IPS DF 4.7 (cell line): ENCODE data around the gene KIAA0408.
"Not testable (repeated sequence)": the region's sequence is repeated elsewhere in the genome, so short reads cannot be mapped to it uniquely, and the experiment has no call there.

Experiments
- DNase-seq: peaks from one replicate; pipeline ENCODE4 v3.0.0-alpha.2; 2013; ENCODE audit warnings: low spot score; ENCODE audit errors: extremely low read depth

The KIAA0408 gene

GRCh38 chr6:127464161-127464880 lies 5.1 kb upstream of the KIAA0408 start:
- DNase-seq = no peak

GRCh38 chr6:127463056-127463455 lies 3.9 kb upstream of the KIAA0408 start:
- no peak for DNase-seq

GRCh38 chr6:127462376-127462775 lies 3.2 kb upstream of the KIAA0408 start:
- DNase-seq = no peak

GRCh38 chr6:127460465-127460864 lies 1.3 kb upstream of the KIAA0408 start:
- DNase-seq = no peak

GRCh38 chr6:127458817-127459216 lies 372 bp downstream of the KIAA0408 start:
- no peak for DNase-seq

GRCh38 chr6:127458222-127458621 lies 967 bp downstream of the KIAA0408 start:
- DNase-seq = no peak

- DNase-seq = no peak
Observed at GRCh38 chr6:127457456-127458064, 1.6 kb downstream of the KIAA0408 start.

- no peak for DNase-seq
Observed at GRCh38 chr6:127456465-127456864, 2.7 kb downstream of the KIAA0408 start.

GRCh38 chr6:127453845-127454619 lies 5.2 kb downstream of the KIAA0408 start:
- DNase-seq = no peak

- no peak for DNase-seq
Observed at GRCh38 chr6:127452803-127453202, 6.4 kb downstream of the KIAA0408 start.

- no peak for DNase-seq
Observed at GRCh38 chr6:127451388-127451787, 7.8 kb downstream of the KIAA0408 start.

GRCh38 chr6:127447780-127448179 lies 11.4 kb downstream of the KIAA0408 start:
- no peak for DNase-seq

- no peak for DNase-seq
Observed at GRCh38 chr6:127446356-127446755, 12.8 kb downstream of the KIAA0408 start.

GRCh38 chr6:127441881-127442280 lies 17.3 kb downstream of the KIAA0408 start:
- no peak for DNase-seq

GRCh38 chr6:127439718-127440117 lies 19.5 kb downstream of the KIAA0408 start:
- no peak for DNase-seq

- no peak for DNase-seq
Observed at GRCh38 chr6:127436578-127437110, 22.5 kb downstream of the KIAA0408 start.

- no peak for DNase-seq
Observed at GRCh38 chr6:127435626-127436220, 23.5 kb downstream of the KIAA0408 start.

- DNase-seq = no peak
Observed at GRCh38 chr6:127434651-127435050, 24.5 kb downstream of the KIAA0408 start.

- not testable (repeated sequence) for DNase-seq
Observed at GRCh38 chr6:127428562-127428961, 30.6 kb downstream of the KIAA0408 start.

- DNase-seq = no peak
Observed at GRCh38 chr6:127423921-127424320, 35.3 kb downstream of the KIAA0408 start.

GRCh38 chr6:127421164-127421563 lies 38.0 kb downstream of the KIAA0408 start:
- not testable (repeated sequence) for DNase-seq

GRCh38 chr6:127420556-127420955 lies 38.6 kb downstream of the KIAA0408 start:
- peak; percentile 83 for DNase-seq
